HepG2 (cell line): ENCODE data around the gene PRCD. TPM values are rescaled to one million over a fixed set of nuclear protein-coding genes. Genes with fewer than 3 reads are reported as not detected.

Experiments
- BRCA1 ChIP-seq: sonication (generic); formaldehyde crosslinking; IDR thresholded peaks from 2 replicates; pipeline ENCODE4 v1.4.0; 2020; ENCODE audit warnings: missing genetic modification reagents
- CBFB ChIP-seq: sonication (generic); formaldehyde crosslinking; IDR thresholded peaks from 2 replicates; pipeline ENCODE4 v1.4.0; 2020; ENCODE audit warnings: missing genetic modification reagents
- CBX1 ChIP-seq: IDR thresholded peaks from one replicate; pipeline ENCODE4 v1.6.1; 2016; ENCODE audit warnings: antibody characterized with exemption, low read depth
- DPF2 ChIP-seq: sonication (generic); formaldehyde crosslinking; IDR thresholded peaks from 2 replicates; pipeline ENCODE4 v1.4.0; 2020; ENCODE audit warnings: mild to moderate bottlenecking, low read depth, missing genetic modification reagents, borderline replicate concordance
- EED ChIP-seq: sonication (generic); formaldehyde crosslinking; IDR thresholded peaks from 2 replicates; pipeline ENCODE4 v1.5.0; 2020; ENCODE audit warnings: mild to moderate bottlenecking, missing genetic modification reagents
- HOXA3 ChIP-seq: sonication (generic); formaldehyde crosslinking; IDR thresholded peaks from 2 replicates; pipeline ENCODE4 v1.5.0; 2020; ENCODE audit warnings: missing genetic modification reagents
- KDM4B ChIP-seq: sonication (generic); formaldehyde crosslinking; IDR thresholded peaks from 2 replicates; pipeline ENCODE4 v1.4.0; 2020; ENCODE audit warnings: missing genetic modification reagents
- MEIS2 ChIP-seq: sonication (generic); formaldehyde crosslinking; IDR thresholded peaks from 2 replicates; pipeline ENCODE4 v1.9.0; 2021; ENCODE audit warnings: mild to moderate bottlenecking, missing genetic modification reagents
- MTF2 ChIP-seq: sonication (generic); formaldehyde crosslinking; IDR thresholded peaks from 2 replicates; pipeline ENCODE4 v1.5.0; 2020; ENCODE audit warnings: missing genetic modification reagents, borderline replicate concordance
- NCOA1 ChIP-seq: sonication (generic); formaldehyde crosslinking; IDR thresholded peaks from 2 replicates; pipeline ENCODE4 v1.9.0; 2021; ENCODE audit warnings: missing genetic modification reagents
- NR3C1 ChIP-seq: sonication (generic); formaldehyde crosslinking; IDR thresholded peaks from 2 replicates; pipeline ENCODE4 v1.4.0; 2020; ENCODE audit warnings: missing genetic modification reagents
- PAF1 ChIP-seq: IDR thresholded peaks from 2 replicates; pipeline ENCODE4 v1.6.1; 2016; ENCODE audit warnings: missing genetic modification reagents, missing compliant biosample characterization
- PHF8 ChIP-seq: sonication (generic); formaldehyde crosslinking; IDR thresholded peaks from 2 replicates; pipeline ENCODE4 v1.5.0; 2020; ENCODE audit warnings: missing genetic modification reagents
- RFX3 ChIP-seq: IDR thresholded peaks from 2 replicates; pipeline ENCODE4 v1.6.1; 2016; ENCODE audit warnings: missing biosample characterization, missing genetic modification reagents
- THAP11 ChIP-seq: IDR thresholded peaks from 2 replicates; pipeline ENCODE4 v1.6.1; 2016; ENCODE audit warnings: missing biosample characterization, missing genetic modification reagents
- ZFX ChIP-seq: sonication (generic); formaldehyde crosslinking; IDR thresholded peaks from 2 replicates; pipeline ENCODE4 v1.4.0; 2020; ENCODE audit warnings: mild to moderate bottlenecking, low read depth, missing genetic modification reagents, moderate library complexity
- ZMAT3 ChIP-seq: sonication (generic); formaldehyde crosslinking; conservative IDR thresholded peaks from 2 replicates; pipeline ENCODE4 v1.7.0; 2021; ENCODE audit warnings: missing genetic modification reagents
- ZNF124 ChIP-seq: sonication (generic); formaldehyde crosslinking; IDR thresholded peaks from 2 replicates; pipeline ENCODE4 v1.4.0; 2020; ENCODE audit warnings: missing genetic modification reagents
- ZNF232 ChIP-seq: sonication (generic); formaldehyde crosslinking; IDR thresholded peaks from 2 replicates; pipeline ENCODE4 v1.4.0; 2020; ENCODE audit warnings: missing genetic modification reagents, borderline replicate concordance
- ZNF496 ChIP-seq: sonication (generic); formaldehyde crosslinking; IDR thresholded peaks from 2 replicates; pipeline ENCODE4 v1.8.1; 2023; ENCODE audit warnings: mild to moderate bottlenecking, moderate library complexity, missing genetic modification reagents; ENCODE audit not compliant: insufficient replicate concordance
- ZNF788 ChIP-seq: sonication (generic); formaldehyde crosslinking; IDR thresholded peaks from 2 replicates; pipeline ENCODE4 v1.5.0; 2020; ENCODE audit warnings: mild to moderate bottlenecking, missing genetic modification reagents, borderline replicate concordance
- polyA plus RNA-seq, 8 experiments: library from polyadenylated mRNA; depleted of rRNA in 3 of 8; stranded (reverse) in 7 of 8; unstranded in 1 of 8; fragments of >200 nt; fragmentation: Illumina TruSeq in 4 of 8; extraction: Trizol in 4 of 8; gene quantifications; 2 replicates each; pipeline versions ENCODE4 v1.2.1 to v1.2.3, GENCODE V29; 2011 to 2016; ENCODE audit warnings: low read depth in 4 of 8, missing spikeins in 1 of 8, mixed read lengths in 1 of 8; ENCODE audit not compliant: insufficient read depth in 1 of 8
- total RNA-seq, 5 experiments: library from RNA; depleted of rRNA; stranded (reverse); fragments of >200 nt; fragmentation: Illumina TruSeq; extraction: Trizol; gene quantifications; 2 replicates each; pipeline ENCODE4 v1.2.3, GENCODE V29; 2016; ENCODE audit warnings: low read depth in 1 of 5
- TF ChIP-seq, protein P1 (sequence below): sonication (generic); formaldehyde crosslinking; IDR thresholded peaks from 2 replicates; pipeline ENCODE4 v1.5.1; 2020; ENCODE audit warnings: mild to moderate bottlenecking, missing genetic modification reagents, borderline replicate concordance
- TF ChIP-seq, protein P2 (sequence below): sonication (generic); formaldehyde crosslinking; IDR thresholded peaks from 2 replicates; pipeline ENCODE4 v1.8.1; 2023; ENCODE audit warnings: mild to moderate bottlenecking, missing genetic modification reagents
- TF ChIP-seq, protein P3 (sequence below): sonication (generic); formaldehyde crosslinking; IDR thresholded peaks from 2 replicates; pipeline ENCODE4 v1.5.0; 2020; ENCODE audit warnings: missing genetic modification reagents

The PRCD gene
- total and polyA plus RNA-seq, 2 of the 13 experiments (the other 11 are each of a cell fraction or from before 2014, with no cell fraction given): 0.51 TPM; not detected in 1

DNA sequence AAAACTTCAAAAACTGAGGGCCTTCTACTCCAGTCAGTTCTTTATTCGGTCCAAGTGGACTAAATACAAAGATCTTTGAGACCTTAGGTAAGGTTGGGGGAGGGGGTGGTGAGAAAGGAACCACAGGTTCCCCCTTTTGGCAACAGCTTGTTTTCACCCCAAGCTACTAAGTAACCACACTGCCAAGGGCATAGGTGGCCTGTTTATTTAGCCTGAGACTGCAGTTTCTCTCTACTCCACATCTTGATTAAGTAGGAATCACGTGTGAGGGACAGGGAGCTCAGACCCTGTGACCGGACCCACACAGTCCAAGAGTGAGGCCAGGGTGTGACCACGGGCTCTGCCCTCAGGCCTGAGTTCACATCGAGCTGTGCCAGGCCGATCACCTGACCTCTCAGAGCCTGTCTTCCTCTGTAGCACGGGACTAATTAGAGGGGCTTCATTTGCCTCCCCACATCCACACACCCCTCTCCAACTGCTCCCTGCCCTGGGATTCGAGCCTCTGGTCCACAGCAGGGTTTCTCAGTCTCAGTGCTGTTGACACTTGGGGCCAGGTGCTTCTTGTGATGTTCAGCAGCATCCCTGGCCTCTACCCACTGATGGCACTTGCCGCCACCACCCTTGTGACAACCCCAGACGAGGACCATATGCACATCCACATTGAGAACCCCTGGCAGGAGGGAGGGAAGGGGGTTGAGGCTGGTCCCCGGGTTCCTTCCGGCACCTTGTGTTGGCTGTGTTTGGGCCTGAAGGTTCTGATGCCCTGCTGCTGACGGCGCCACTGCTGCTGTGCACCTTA is 28.0 kb downstream of the PRCD start (continued):
- TF ChIP-seq CBFB (CRISPR knock-in tag) (no peak), PAF1 (CRISPR knock-in tag) (peak; percentile 92; the same call in 1 of the 2 replicates), EED (CRISPR knock-in tag) (no peak), CBX1 (no peak), MTF2 (no peak), ZMAT3 (CRISPR knock-in tag) (no peak), ZNF788 (peak; percentile 57; the same call in 1 of the 2 replicates), BRCA1 (no peak), THAP11 (CRISPR knock-in tag) (peak; percentile 46; the same call in 1 of the 2 replicates), MEIS2 (CRISPR knock-in tag) (no peak), ZFX (CRISPR knock-in tag) (peak; percentile 46; the same call in 1 of the 2 replicates), RFX3 (CRISPR knock-in tag) (no peak), ZNF496 (no peak), HOXA3 (0 out of 2 replicates have a peak, but pooled peaks have one; percentile 14), KDM4B (CRISPR knock-in tag) (no peak), PHF8 (CRISPR knock-in tag) (no peak), NR3C1 (CRISPR knock-in tag) (no peak), ZNF232 (no peak), NCOA1 (CRISPR knock-in tag) (no peak), DPF2 (0 out of 2 replicates have a peak, but pooled peaks have one; percentile 1), ZNF124 (no peak)
- TF ChIP-seq, protein P1, sequence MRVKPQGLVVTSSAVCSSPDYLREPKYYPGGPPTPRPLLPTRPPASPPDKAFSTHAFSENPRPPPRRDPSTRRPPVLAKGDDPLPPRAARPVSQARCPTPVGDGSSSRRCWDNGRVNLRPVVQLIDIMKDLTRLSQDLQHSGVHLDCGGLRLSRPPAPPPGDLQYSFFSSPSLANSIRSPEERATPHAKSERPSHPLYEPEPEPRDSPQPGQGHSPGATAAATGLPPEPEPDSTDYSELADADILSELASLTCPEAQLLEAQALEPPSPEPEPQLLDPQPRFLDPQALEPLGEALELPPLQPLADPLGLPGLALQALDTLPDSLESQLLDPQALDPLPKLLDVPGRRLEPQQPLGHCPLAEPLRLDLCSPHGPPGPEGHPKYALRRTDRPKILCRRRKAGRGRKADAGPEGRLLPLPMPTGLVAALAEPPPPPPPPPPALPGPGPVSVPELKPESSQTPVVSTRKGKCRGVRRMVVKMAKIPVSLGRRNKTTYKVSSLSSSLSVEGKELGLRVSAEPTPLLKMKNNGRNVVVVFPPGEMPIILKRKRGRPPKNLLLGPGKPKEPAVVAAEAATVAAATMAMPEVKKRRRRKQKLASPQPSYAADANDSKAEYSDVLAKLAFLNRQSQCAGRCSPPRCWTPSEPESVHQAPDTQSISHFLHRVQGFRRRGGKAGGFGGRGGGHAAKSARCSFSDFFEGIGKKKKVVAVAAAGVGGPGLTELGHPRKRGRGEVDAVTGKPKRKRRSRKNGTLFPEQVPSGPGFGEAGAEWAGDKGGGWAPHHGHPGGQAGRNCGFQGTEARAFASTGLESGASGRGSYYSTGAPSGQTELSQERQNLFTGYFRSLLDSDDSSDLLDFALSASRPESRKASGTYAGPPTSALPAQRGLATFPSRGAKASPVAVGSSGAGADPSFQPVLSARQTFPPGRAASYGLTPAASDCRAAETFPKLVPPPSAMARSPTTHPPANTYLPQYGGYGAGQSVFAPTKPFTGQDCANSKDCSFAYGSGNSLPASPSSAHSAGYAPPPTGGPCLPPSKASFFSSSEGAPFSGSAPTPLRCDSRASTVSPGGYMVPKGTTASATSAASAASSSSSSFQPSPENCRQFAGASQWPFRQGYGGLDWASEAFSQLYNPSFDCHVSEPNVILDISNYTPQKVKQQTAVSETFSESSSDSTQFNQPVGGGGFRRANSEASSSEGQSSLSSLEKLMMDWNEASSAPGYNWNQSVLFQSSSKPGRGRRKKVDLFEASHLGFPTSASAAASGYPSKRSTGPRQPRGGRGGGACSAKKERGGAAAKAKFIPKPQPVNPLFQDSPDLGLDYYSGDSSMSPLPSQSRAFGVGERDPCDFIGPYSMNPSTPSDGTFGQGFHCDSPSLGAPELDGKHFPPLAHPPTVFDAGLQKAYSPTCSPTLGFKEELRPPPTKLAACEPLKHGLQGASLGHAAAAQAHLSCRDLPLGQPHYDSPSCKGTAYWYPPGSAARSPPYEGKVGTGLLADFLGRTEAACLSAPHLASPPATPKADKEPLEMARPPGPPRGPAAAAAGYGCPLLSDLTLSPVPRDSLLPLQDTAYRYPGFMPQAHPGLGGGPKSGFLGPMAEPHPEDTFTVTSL: no peak
- TF ChIP-seq, protein P2, sequence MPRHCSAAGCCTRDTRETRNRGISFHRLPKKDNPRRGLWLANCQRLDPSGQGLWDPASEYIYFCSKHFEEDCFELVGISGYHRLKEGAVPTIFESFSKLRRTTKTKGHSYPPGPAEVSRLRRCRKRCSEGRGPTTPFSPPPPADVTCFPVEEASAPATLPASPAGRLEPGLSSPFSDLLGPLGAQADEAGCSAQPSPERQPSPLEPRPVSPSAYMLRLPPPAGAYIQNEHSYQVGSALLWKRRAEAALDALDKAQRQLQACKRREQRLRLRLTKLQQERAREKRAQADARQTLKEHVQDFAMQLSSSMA (CRISPR knock-in tag): peak; percentile 65; the same call in 1 of the 2 replicates
- TF ChIP-seq, protein P3, sequence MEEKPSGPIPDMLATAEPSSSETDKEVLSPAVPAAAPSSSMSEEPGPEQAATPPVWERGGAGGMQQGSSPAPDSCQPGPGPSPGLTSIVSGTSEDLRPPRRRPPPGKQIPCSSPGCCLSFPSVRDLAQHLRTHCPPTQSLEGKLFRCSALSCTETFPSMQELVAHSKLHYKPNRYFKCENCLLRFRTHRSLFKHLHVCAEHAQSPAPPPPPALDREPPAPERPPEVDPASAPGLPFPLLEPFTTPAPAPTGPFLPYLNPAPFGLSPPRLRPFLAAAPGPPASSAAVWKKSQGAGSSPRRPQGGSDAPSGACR (CRISPR knock-in tag): no peak
